ENCODE results near the gene PTPRT. TPM values are rescaled to one million over a fixed set of nuclear protein-coding genes. Genes with fewer than 3 reads are reported as not detected.

PTPRT gene
- total RNA-seq, 1 experiment from 2014 or later, result not detected

DNA sequence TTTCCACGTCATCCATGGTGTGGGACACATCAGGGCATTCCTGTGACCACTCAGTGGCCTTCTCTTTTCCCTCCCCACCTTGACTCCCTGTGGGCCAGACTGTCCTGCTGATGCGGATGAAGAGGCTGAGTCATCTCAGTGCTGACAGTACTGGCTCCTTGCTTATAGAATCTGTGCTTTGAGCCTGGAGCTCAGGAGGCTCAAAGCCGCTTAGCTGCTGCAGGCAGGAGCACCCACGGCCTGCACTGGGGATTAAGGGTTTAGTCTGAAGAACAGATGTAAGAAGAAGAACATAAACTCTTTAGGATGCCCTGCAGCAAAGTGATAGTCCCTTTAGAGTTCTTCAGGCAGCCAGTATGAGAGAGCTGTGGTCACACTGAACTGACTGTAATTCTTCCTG is 929.5 kb downstream of the PTPRT start:
- ATAC-seq (no peak), DNase-seq (ENCODE audit: low read depth, low spot score) (no peak)
- TF ChIP-seq, protein P1, sequence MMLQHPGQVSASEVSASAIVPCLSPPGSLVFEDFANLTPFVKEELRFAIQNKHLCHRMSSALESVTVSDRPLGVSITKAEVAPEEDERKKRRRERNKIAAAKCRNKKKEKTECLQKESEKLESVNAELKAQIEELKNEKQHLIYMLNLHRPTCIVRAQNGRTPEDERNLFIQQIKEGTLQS (IDR thresholded peaks at IDR 0.05), result no peak
- TF ChIP-seq POLR2AphosphoS5 (IDR thresholded peaks at IDR 0.05; ENCODE audit: low read depth, low read length) (no peak), EZH2phosphoT487 (IDR thresholded peaks at IDR 0.05; ENCODE audit: borderline replicate concordance) (no peak), SP1 (IDR thresholded peaks at IDR 0.05; ENCODE audit: low read depth) (no peak), YY1 (IDR thresholded peaks at IDR 0.05; ENCODE audit: extremely low read depth, insufficient replicate concordance, low read depth, low read length) (no peak), EGR1 (IDR thresholded peaks at IDR 0.05; ENCODE audit: low read depth) (no peak), EZH2 (IDR thresholded peaks at IDR 0.05) (no peak), SIN3A (IDR thresholded peaks at IDR 0.05; ENCODE audit: low read depth) (no peak), ZFX (IDR thresholded peaks at IDR 0.05) (no peak)
- Histone ChIP-seq H3K4me3 (replicated peaks in 1 of 2; ENCODE audit: low read depth in 1 of 2, low read length in 2 of 2) (no peak overlapping the region), H2AFZ (ENCODE audit: low read depth, low read length, poor library complexity, severe bottlenecking) (no peak overlapping the region), H3K79me2 (ENCODE audit: insufficient read depth, low read length) (no peaks in the 10 kb centered on the region), H3K4me1 (ENCODE audit: control insufficient read depth in 1 of 2, insufficient read depth in 2 of 2, low read length in 2 of 2) (no peaks in the 10 kb centered on the region), H3K27me3 (ENCODE audit: insufficient read depth, low read length) (no peaks in the 10 kb centered on the region), H3K9me3 (ENCODE audit: control insufficient read depth in 1 of 2, insufficient read depth in 1 of 2, low read depth in 1 of 2, low read length in 2 of 2) (peaks cover 5 to 25% of the 10 kb centered on the region in 2 experiments; a peak in 2 of 4 replicates), H3K9me2 (ENCODE audit: insufficient read depth) (no peaks in the 10 kb centered on the region), H3K9ac (ENCODE audit: low read length) (no peak overlapping the region), H3K36me3 (ENCODE audit: control insufficient read depth in 1 of 2, insufficient read depth in 2 of 2, low read length in 2 of 2) (no peaks in the 10 kb centered on the region), H3K27ac (ENCODE audit: low read depth, low read length) (no peak overlapping the region), H4K20me1 (ENCODE audit: insufficient read depth) (no peaks in the 10 kb centered on the region), H3K4me2 (ENCODE audit: low read length) (no peak overlapping the region)
- intact Hi-C loops (cut with micrococcal nuclease), result no loop called here
- ChIA-PET RAD21 (ENCODE audit: low non-redundant PET in 1 of 2, low total read pairs in 2 of 2, uncharacterized antibody in 2 of 2, unreplicated experiment in 2 of 2) (no interaction called here), CTCF (no interaction called here), POLR2A (no interaction called here)
- no TSS peak for BruUV-seq (replicated peaks)

DNA sequence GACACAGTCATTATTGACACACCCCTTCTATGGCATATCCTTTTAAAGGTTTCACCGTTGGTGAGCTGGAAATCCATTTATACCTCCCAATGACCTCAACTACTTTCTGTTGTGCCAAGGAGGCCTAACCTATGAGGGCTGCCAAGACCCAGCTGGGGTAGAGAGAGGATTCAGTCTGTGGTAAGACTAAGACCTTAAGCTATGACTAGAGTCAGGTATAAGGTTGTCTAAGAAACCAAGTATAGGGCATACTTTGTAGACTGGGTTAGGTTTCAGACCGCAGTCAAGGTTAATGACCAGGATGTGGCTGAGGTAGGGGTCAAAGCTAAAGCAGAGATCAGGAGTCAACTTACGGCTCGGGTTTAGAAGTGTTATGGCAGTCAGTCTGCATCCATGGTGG is 930.3 kb downstream of the PTPRT start:
- H4K20me1 ChIP-seq (ENCODE audit: insufficient read depth), result no peaks in the 10 kb centered on the region
- DNase-seq (ENCODE audit: low read depth, low spot score) (no peak), ATAC-seq (no peak)
- H3K9me2 ChIP-seq (ENCODE audit: insufficient read depth), result no peaks in the 10 kb centered on the region
- intact Hi-C loops (cut with micrococcal nuclease), result no loop called here
- H3K4me1 ChIP-seq (ENCODE audit: control insufficient read depth in 1 of 2, insufficient read depth in 2 of 2, low read length in 2 of 2), result no peaks in the 10 kb centered on the region
- H3K4me3 ChIP-seq (replicated peaks in 1 of 2; ENCODE audit: low read depth in 1 of 2, low read length in 2 of 2), result no peak overlapping the region
- ChIA-PET CTCF (no interaction called here), POLR2A (no interaction called here), RAD21 (ENCODE audit: low non-redundant PET in 1 of 2, low total read pairs in 2 of 2, uncharacterized antibody in 2 of 2, unreplicated experiment in 2 of 2) (no interaction called here)
- H3K9me3 ChIP-seq (ENCODE audit: control insufficient read depth in 1 of 2, insufficient read depth in 1 of 2, low read depth in 1 of 2, low read length in 2 of 2), result peaks cover 0 to 20% of the 10 kb centered on the region in 2 experiments; a peak in 2 of 4 replicates
- no peak overlapping the region for H2AFZ ChIP-seq (ENCODE audit: low read depth, low read length, poor library complexity, severe bottlenecking)
- no peaks in the 10 kb centered on the region for H3K79me2 ChIP-seq (ENCODE audit: insufficient read depth, low read length)
- H3K27me3 ChIP-seq (ENCODE audit: insufficient read depth, low read length), result no peaks in the 10 kb centered on the region
- BruUV-seq (replicated peaks), result no TSS peak
- H3K27ac ChIP-seq (ENCODE audit: low read depth, low read length), result no peak overlapping the region
- no peak for TF ChIP-seq SP1 (IDR thresholded peaks at IDR 0.05; ENCODE audit: low read depth)
- no peak for TF ChIP-seq EZH2 (IDR thresholded peaks at IDR 0.05)
- TF ChIP-seq, protein P2, sequence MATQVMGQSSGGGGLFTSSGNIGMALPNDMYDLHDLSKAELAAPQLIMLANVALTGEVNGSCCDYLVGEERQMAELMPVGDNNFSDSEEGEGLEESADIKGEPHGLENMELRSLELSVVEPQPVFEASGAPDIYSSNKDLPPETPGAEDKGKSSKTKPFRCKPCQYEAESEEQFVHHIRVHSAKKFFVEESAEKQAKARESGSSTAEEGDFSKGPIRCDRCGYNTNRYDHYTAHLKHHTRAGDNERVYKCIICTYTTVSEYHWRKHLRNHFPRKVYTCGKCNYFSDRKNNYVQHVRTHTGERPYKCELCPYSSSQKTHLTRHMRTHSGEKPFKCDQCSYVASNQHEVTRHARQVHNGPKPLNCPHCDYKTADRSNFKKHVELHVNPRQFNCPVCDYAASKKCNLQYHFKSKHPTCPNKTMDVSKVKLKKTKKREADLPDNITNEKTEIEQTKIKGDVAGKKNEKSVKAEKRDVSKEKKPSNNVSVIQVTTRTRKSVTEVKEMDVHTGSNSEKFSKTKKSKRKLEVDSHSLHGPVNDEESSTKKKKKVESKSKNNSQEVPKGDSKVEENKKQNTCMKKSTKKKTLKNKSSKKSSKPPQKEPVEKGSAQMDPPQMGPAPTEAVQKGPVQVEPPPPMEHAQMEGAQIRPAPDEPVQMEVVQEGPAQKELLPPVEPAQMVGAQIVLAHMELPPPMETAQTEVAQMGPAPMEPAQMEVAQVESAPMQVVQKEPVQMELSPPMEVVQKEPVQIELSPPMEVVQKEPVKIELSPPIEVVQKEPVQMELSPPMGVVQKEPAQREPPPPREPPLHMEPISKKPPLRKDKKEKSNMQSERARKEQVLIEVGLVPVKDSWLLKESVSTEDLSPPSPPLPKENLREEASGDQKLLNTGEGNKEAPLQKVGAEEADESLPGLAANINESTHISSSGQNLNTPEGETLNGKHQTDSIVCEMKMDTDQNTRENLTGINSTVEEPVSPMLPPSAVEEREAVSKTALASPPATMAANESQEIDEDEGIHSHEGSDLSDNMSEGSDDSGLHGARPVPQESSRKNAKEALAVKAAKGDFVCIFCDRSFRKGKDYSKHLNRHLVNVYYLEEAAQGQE (IDR thresholded peaks at IDR 0.05; ENCODE audit: low read depth), result no peak
- TF ChIP-seq, protein P3, sequence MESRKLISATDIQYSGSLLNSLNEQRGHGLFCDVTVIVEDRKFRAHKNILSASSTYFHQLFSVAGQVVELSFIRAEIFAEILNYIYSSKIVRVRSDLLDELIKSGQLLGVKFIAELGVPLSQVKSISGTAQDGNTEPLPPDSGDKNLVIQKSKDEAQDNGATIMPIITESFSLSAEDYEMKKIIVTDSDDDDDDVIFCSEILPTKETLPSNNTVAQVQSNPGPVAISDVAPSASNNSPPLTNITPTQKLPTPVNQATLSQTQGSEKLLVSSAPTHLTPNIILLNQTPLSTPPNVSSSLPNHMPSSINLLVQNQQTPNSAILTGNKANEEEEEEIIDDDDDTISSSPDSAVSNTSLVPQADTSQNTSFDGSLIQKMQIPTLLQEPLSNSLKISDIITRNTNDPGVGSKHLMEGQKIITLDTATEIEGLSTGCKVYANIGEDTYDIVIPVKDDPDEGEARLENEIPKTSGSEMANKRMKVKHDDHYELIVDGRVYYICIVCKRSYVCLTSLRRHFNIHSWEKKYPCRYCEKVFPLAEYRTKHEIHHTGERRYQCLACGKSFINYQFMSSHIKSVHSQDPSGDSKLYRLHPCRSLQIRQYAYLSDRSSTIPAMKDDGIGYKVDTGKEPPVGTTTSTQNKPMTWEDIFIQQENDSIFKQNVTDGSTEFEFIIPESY (IDR thresholded peaks at IDR 0.05; ENCODE audit: extremely low read depth, insufficient replicate concordance, low read length), result no peak
- no peak overlapping the region for H3K4me2 ChIP-seq (ENCODE audit: low read length)
- H3K9ac ChIP-seq (ENCODE audit: low read length), result no peak overlapping the region
- H3K36me3 ChIP-seq (ENCODE audit: control insufficient read depth in 1 of 2, insufficient read depth in 2 of 2, low read length in 2 of 2), result no peaks in the 10 kb centered on the region

Measured in HCT116 (cell line).